ENCODE measurements around the gene TRPC4.

- no peak for TF ChIP-seq CTCF (IDR thresholded peaks at IDR 0.05; ENCODE audit: extremely low read depth in 1 of 2, insufficient read depth in 1 of 2, low read depth in 1 of 2, low read length in 2 of 2)
- no peak for TF ChIP-seq MYC (IDR thresholded peaks at IDR 0.05; ENCODE audit: low read depth, low read length)
- TF ChIP-seq EZH2 (IDR thresholded peaks at IDR 0.05; ENCODE audit: borderline replicate concordance, low read depth, low read length, severe bottlenecking), result no peak
- no peak for TF ChIP-seq POLR2A (IDR thresholded peaks at IDR 0.05; ENCODE audit: low read depth, low read length)
- no peak for TF ChIP-seq POLR2AphosphoS5 (IDR thresholded peaks at IDR 0.05; ENCODE audit: insufficient read depth, low read depth, low read length)
Observed at GRCh38 chr13:37682496-37682895, 187.1 kb downstream of the TRPC4 start.

Data from endothelial cell of umbilical vein (primary cell).